T-helper 1 cell treated with Interleukin-12 subunit alpha and Interleukin-12 subunit beta and Interleukin-4 antibody, amounts not matched to agents 30 μg/mL and 1 μg/mL, for 36 hours (primary cell): ENCODE measurements around the gene KLK1.

ENCODE experiments used
- H3K27ac Mint-ChIP-seq: one replicate; pipeline ENCODE4 v1.8.0; 2021; ENCODE audit warnings: mild to moderate bottlenecking, mixed read lengths
- H3K27me3 Mint-ChIP-seq: one replicate; pipeline ENCODE4 v1.8.0; 2021; ENCODE audit warnings: low read depth, mixed read lengths
- H3K36me3 Mint-ChIP-seq: one replicate; pipeline ENCODE4 v1.8.0; 2021; ENCODE audit warnings: low read depth, mixed read lengths
- H3K4me1 Mint-ChIP-seq: one replicate; pipeline ENCODE4 v1.8.0; 2021; ENCODE audit warnings: low read depth, mixed read lengths
- H3K4me3 Mint-ChIP-seq: one replicate; pipeline ENCODE4 v1.8.0; 2021; ENCODE audit warnings: mild to moderate bottlenecking, moderate library complexity, mixed read lengths
- H3K9me3 Mint-ChIP-seq: one replicate; pipeline ENCODE4 v1.8.0; 2021; ENCODE audit warnings: mixed read lengths

KLK1 gene

DNA sequence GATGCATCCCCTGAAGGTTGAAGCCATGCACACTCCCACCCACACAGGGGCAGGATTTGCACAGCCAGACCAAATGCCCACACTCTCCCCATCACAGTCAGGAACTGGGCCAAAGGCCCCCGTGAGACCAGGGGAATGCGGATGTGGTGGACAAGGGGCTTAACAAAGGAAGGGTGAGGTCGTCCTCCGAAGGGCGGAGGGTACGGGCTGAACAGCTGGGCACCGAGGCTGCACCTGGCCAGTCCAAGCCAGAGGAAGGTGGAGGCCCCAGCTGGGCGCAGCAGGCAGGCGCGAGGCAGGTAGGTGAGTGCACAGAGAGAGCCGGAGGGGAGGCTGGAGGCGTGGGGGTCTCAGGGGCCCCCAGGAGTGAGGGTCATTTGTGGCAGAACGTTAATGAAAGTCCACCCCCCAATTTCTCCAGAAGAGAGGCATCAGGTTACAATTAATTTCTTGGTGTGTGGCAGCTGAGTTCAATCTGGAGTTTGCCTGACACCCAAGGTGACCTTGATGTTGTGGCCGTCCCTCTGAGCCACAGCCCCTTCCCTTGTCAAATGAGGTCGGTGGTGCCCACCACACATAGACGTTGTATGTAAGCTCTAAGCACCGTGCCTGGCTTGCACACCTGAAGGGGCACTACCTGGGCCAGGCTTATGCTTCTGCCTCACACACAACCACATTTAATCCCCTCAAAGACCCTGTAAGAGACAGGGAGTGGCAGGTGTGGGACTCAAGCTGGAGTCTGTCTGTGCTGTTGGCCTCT is 6.9 kb upstream of the KLK1 start:
- Mint-ChIP-seq H3K27me3 (peaks cover 27% of the 10 kb centered on the region), H3K4me1 (peaks cover 3% of the 10 kb centered on the region)

GRCh38 chr19:50829801-50830200 is 6.2 kb upstream of the KLK1 start:
- Mint-ChIP-seq H3K27me3 (peaks cover 27% of the 10 kb centered on the region), H3K4me3 (no peak overlapping the region), H3K9me3 (no peaks in the 10 kb centered on the region), H3K27ac (no peak overlapping the region), H3K36me3 (no peaks in the 10 kb centered on the region), H3K4me1 (no peaks in the 10 kb centered on the region)

More for the DNA sequence above, 6.9 kb upstream of the KLK1 start:
- H3K27ac Mint-ChIP-seq = no peak overlapping the region
- no peaks in the 10 kb centered on the region for H3K36me3 Mint-ChIP-seq
- no peaks in the 10 kb centered on the region for H3K9me3 Mint-ChIP-seq
- H3K4me3 Mint-ChIP-seq = no peak overlapping the region

- Mint-ChIP-seq H3K9me3 (no peaks in the 10 kb centered on the region), H3K4me3 (no peak overlapping the region), H3K36me3 (no peaks in the 10 kb centered on the region), H3K27ac (no peak overlapping the region), H3K27me3 (peaks cover 22% of the 10 kb centered on the region), H3K4me1 (no peaks in the 10 kb centered on the region)
These were observed 3.9 kb upstream of the KLK1 start for GRCh38 chr19:50827476-50827875.

- Mint-ChIP-seq H3K4me1 (peaks cover 1% of the 10 kb centered on the region), H3K9me3 (no peaks in the 10 kb centered on the region), H3K4me3 (no peak overlapping the region), H3K27me3 (peaks cover 29% of the 10 kb centered on the region), H3K36me3 (no peaks in the 10 kb centered on the region), H3K27ac (no peak overlapping the region)
These were observed 3.1 kb upstream of the KLK1 start for GRCh38 chr19:50826492-50827240.

GRCh38 chr19:50822661-50823208 is 852 bp downstream of the KLK1 start:
- peaks cover 37% of the 10 kb centered on the region for H3K27me3 Mint-ChIP-seq
- H3K9me3 Mint-ChIP-seq = no peaks in the 10 kb centered on the region

DNA sequence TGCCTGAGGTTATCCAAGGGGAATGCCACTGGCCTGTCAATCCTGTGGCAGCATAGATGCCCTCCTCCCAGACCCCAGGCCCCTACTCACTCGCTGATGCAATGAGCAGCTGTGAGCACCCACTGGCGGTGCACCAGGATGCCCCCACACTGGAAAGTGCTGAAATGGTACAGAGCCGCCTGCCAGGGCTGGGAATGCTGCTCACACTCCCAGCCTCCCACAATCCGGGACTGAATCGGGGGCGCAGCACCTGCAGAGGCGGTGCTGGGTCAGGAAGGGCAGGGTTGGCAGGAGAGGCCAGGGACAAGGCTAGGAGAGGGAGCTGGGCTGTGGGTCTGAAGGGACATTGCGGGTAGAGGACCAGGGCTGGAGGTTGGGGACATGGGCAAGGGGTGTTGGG is 2.0 kb downstream of the KLK1 start:
- Mint-ChIP-seq H3K4me1 (peaks cover 24% of the 10 kb centered on the region), H3K27ac (no peak overlapping the region), H3K4me3 (no peak overlapping the region), H3K27me3 (peaks cover 37% of the 10 kb centered on the region), H3K36me3 (no peaks in the 10 kb centered on the region), H3K9me3 (no peaks in the 10 kb centered on the region)

More at GRCh38 chr19:50822661-50823208, 852 bp downstream of the KLK1 start:
- Mint-ChIP-seq H3K4me3 (no peak overlapping the region), H3K36me3 (no peaks in the 10 kb centered on the region), H3K27ac (no peak overlapping the region), H3K4me1 (peaks cover 20% of the 10 kb centered on the region)

GRCh38 chr19:50821248-50821612 is 2.4 kb downstream of the KLK1 start:
- Mint-ChIP-seq H3K27me3 (peaks cover 39% of the 10 kb centered on the region), H3K9me3 (no peaks in the 10 kb centered on the region), H3K36me3 (no peaks in the 10 kb centered on the region), H3K4me3 (no peak overlapping the region), H3K4me1 (peaks cover 26% of the 10 kb centered on the region), H3K27ac (no peak overlapping the region)

DNA sequence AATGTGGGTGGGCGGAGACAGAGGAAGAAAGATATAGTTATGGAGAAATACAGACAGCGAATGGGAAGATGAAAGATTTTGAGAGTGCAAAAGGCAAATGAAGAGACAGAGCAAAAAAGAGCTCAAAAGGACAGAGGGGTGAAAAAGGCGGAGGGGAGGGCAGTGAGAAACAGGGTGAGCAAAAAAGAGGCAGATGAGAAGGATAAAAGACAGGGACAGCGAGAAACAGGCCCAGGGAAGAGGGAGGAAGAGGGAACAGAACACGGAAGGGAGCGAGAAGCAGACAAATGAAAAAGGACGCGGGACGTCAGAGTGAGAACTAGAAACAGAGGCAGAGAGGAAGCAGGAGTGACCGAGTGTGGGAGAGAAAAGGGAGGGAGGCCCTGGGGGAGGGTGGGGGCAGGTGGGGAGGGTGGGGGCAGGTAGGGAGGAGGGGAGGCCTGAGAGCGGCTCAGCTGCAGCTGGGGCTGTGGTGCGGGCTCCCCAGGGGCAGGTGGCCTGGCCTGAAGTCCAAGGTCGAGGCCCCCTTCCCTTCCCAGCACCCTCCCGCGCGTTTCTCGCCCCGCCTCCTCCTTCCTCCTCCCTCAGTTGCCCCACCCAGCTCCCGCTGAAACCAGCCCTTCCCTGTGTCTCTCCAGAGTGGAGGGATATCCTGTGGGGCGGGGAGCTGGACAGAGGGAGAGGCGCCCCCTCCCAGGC is 2.9 kb downstream of the KLK1 start:
- no peaks in the 10 kb centered on the region for H3K9me3 Mint-ChIP-seq
- peaks cover 26% of the 10 kb centered on the region for H3K4me1 Mint-ChIP-seq
- peaks cover 43% of the 10 kb centered on the region for H3K27me3 Mint-ChIP-seq
- no peaks in the 10 kb centered on the region for H3K36me3 Mint-ChIP-seq
- H3K27ac Mint-ChIP-seq = peak overlapping the region; percentile 4
- peak overlapping the region; percentile 58 for H3K4me3 Mint-ChIP-seq

DNA sequence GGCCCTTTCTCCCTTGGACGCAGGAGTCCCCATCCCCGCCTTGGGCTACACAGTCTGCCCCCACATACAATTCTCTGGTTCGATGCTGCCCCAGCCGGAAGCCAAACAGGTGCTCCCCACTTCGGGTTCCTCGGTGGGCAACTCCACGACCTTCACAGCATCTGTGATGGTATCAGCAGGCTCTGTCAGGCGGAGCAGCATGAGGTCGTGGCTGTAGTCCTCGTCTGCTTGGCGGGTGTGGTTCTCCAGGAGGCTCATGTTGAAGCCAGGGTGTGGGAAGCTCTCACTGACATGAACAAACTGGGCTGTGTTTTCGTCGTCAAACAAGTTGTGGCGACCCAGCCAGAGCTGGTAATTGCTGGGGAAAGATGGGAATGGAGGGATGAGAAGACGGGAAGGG is 3.5 kb downstream of the KLK1 start:
- H3K9me3 Mint-ChIP-seq = no peaks in the 10 kb centered on the region
- H3K27ac Mint-ChIP-seq = no peak overlapping the region
- H3K4me3 Mint-ChIP-seq = peak overlapping the region; percentile 58
- no peaks in the 10 kb centered on the region for H3K36me3 Mint-ChIP-seq
- H3K27me3 Mint-ChIP-seq = peaks cover 43% of the 10 kb centered on the region
- peaks cover 26% of the 10 kb centered on the region for H3K4me1 Mint-ChIP-seq

DNA sequence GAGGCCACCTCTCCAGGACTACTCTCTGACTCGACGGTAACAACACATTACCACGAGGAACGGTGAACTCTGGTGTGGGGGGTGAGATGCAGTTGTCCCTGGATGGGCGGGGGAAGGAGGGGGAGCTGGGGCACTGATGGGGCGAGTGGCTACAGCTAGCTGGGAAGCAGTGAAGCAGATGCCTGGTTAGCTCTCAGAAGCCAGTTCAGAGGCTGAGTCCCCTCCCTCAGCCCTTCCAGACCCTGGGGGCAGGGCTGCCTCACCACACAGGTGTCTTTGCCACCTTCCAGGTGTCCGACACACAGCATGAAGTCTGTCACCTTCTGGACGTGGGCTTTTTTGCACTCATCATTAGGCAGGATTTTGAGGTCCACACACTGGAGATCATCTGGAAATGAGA is 4.0 kb downstream of the KLK1 start:
- Mint-ChIP-seq H3K4me1 (peaks cover 26% of the 10 kb centered on the region), H3K9me3 (no peaks in the 10 kb centered on the region), H3K27me3 (peaks cover 47% of the 10 kb centered on the region), H3K27ac (no peak overlapping the region), H3K4me3 (peak overlapping the region; percentile 5), H3K36me3 (no peaks in the 10 kb centered on the region)

DNA sequence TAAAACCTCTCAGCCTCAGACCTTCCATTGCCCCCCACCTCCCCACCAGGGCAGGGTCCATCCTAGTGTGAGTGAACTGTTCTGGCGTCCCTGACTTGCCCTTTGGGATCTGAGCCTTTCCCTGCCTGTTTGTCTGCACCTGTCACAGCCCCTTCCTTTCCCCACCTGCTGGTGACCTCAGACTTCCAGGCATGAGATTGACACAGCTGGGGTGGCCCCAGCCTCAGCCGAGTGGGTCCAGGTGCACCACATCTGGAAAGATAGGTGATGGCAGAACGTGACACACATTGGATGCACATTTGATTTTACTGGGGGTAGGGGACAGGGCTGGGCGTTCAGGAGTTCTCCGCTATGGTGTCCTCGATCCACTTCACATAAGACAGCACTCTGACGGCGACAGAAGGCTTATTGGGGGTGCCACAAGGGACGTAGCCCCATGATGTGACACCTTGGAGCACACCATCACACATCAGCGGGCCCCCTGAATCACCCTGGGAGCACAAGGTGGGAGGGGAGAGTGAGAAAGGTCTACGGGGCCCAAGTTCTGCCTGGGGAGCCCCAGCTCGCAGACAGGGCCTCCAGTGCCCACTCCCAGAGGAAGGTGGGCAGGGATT is 4.6 kb downstream of the KLK1 start:
- peaks cover 26% of the 10 kb centered on the region for H3K4me1 Mint-ChIP-seq
- peak overlapping the region; percentile 84 for H3K4me3 Mint-ChIP-seq
- H3K27me3 Mint-ChIP-seq = peaks cover 51% of the 10 kb centered on the region
- no peaks in the 10 kb centered on the region for H3K36me3 Mint-ChIP-seq
- H3K27ac Mint-ChIP-seq = no peak overlapping the region
- no peaks in the 10 kb centered on the region for H3K9me3 Mint-ChIP-seq

GRCh38 chr19:50817941-50818858 is 5.4 kb downstream of the KLK1 start:
- Mint-ChIP-seq H3K36me3 (no peaks in the 10 kb centered on the region), H3K27me3 (peaks cover 51% of the 10 kb centered on the region), H3K27ac (no peak overlapping the region), H3K4me3 (peak overlapping the region; percentile 84), H3K9me3 (no peaks in the 10 kb centered on the region), H3K4me1 (peaks cover 26% of the 10 kb centered on the region)

GRCh38 chr19:50815439-50815838 is 8.1 kb downstream of the KLK1 start:
- Mint-ChIP-seq H3K4me1 (peaks cover 19% of the 10 kb centered on the region), H3K27me3 (peaks cover 35% of the 10 kb centered on the region), H3K4me3 (no peak overlapping the region), H3K9me3 (no peaks in the 10 kb centered on the region), H3K27ac (no peak overlapping the region), H3K36me3 (no peaks in the 10 kb centered on the region)
